NCI-H345 (cell line): Measurements from ENCODE around the gene KCNS1.

Source experiments
- DNase-seq: peaks from one replicate; lab custom pipeline; 2025; lab: John Stamatoyannopoulos, UW

The KCNS1 gene

GRCh38 chr20:45109634-45110033 lies 8.7 kb upstream of the KCNS1 start:
- DNase-seq = no peak

DNA sequence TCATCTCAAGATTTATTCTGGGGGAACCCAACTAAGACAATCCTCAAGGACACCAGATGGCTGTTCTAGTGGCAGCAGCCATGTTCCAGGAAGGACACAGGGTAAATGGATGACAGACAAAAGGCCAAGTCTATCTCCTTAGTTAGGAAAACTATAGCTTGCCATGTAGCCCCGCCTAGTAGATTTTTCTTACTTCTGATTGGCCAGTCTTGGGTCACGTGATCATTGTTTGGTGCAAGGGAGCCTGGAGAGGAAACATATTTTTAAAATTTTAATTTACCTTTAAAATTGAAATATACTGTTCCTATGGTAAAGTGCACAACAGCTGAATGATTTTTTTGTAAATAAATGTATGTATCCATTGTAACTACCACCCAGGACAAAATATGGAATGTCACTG lies 4.4 kb upstream of the KCNS1 start:
- DNase-seq = no peak

GRCh38 chr20:45104786-45105185 lies 3.9 kb upstream of the KCNS1 start:
- no peak for DNase-seq

DNA sequence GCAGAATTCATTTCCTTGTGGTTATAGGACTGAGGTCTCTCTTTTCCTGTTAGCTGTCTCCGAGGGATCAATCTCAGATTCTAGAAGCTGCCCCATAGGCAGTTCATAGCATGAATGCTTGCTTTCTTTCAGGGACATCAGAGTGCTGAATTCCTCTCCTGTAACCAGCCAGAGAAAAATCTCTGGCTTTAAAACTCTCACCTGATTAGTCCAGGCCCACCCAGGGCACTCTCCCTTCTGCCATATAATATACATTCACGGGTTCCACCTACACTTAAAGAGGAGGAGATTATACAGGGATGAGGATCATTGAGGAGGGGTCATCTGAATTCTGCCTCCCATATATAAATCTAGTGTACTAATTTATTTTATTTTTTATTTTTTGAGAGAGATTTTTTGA lies 2.1 kb upstream of the KCNS1 start:
- DNase-seq = no peak

DNA sequence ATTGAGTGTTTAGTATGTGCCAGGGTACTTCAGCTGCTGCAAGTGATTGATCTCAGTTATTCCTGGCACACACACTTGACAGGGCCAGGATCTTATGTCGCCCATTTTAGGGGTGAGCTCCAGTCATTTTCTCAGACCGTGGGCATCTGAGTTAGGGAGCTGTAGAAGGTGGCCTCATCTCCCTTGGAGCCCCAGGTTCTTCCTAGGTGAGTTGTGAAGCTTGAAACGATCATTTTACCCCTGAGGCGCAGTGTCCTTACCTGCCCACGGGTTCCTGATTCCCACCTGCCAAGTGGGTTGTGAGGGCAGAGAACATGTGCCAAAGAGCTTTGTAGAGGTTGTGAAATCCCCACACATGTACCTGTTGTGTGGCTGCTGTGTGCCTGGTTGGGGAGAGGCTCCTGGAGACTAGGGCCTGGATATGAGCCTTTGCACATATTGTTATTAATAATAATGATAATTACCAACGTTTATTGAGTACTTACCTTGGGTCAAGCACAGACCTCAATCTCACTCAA lies 465 bp upstream of the KCNS1 start:
- DNase-seq = no peak

- no peak for DNase-seq
Measured at GRCh38 chr20:45098103-45098773, 2.7 kb downstream of the KCNS1 start.

DNA sequence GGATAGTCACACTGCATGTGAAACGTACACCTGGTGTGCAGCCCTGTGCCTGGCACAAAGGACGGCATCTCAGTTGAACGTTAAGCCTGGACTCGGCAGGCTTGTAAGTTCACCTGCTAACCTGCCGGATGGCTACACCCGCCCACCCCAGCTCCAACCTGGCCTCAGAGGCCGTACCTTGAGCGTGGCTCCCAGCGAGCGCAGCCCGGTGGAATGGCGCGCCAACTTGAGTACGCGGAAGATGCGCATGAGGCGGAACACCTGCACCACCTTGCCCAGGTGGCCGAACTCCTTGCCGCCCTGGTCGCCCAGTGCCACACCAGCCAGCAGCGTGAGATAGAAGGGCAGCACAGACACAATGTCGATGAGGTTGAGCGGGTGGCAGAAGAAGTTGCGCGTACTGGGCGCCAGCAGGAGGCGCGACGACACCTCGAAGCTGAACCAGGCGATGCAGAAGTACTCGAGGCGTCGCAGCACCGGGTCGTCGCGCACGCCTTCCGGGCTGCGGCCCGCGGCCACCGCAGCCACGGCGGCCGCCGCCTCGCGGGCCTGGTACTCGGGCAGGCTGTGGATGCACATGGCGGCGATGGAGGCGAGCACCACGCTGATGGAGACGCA lies 3.3 kb downstream of the KCNS1 start:
- no peak for DNase-seq

- no peak for DNase-seq
Measured at GRCh38 chr20:45096781-45097180, 4.1 kb downstream of the KCNS1 start.

DNA sequence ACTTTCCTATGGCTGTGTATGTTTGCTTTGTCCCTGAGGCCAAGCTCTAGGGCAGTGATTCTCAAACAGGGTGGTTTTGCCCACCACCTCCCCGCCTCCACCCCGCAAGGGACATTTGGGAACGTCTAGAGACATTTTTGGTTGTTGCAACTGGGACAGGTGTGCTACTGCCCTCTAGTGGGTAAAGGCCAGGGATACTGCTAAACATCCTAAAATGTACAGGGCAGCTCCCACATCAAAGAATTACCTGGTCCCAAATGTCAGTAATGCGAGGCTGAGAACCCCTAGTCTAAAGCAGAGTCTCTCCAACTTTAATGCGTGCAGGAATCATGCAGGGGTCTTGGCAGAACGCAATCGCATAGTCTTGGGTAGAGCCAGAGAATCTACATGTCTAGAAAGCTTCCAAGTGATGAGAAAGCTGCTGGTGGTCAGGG lies 5.1 kb downstream of the KCNS1 start:
- peak; percentile 66 for DNase-seq

GRCh38 chr20:45094864-45095574 lies 5.9 kb downstream of the KCNS1 start:
- DNase-seq = no peak

- no peak for DNase-seq
Measured at GRCh38 chr20:45094201-45094600, 6.7 kb downstream of the KCNS1 start.

- no peak for DNase-seq
Measured at GRCh38 chr20:45092898-45093297, 8.0 kb downstream of the KCNS1 start.

DNA sequence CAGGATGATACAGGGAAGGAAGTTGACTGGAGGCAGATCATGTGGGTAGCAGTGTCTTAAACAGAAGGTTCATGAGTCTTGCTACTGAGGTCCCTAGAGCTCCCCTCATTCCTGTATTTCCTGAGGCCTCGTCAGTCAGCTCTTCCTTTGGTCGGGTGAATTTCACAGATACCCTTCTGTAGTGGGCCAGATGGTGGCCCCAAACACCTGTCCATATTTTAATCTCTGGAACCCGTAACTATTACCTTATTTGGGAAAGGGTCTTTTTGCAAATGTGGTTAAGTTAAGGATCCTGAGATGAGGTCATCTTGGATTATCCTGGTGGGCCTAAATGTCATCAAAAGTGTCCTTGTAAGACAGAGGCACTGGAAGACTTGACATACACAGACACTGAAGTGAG lies 9.6 kb downstream of the KCNS1 start:
- no peak for DNase-seq

DNA sequence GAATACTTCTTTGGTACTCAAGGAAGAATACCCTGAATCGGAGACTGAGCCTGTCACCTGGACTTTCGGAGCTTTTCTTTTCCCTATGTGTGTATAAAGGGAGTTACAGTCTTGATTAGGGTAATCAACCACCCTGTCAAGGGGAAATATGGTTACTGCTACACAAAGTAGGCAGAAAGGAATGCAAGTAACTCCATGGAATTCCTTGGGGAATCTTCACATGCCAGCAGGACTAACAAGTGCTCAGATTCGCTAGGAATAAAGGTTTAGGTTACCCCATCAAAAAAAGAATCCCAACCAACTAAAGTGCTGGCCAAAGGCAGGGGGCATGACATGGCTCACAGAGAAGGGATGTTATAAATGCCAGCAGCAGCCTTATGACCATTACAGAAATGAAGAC lies 10.4 kb downstream of the KCNS1 start:
- DNase-seq = no peak

DNA sequence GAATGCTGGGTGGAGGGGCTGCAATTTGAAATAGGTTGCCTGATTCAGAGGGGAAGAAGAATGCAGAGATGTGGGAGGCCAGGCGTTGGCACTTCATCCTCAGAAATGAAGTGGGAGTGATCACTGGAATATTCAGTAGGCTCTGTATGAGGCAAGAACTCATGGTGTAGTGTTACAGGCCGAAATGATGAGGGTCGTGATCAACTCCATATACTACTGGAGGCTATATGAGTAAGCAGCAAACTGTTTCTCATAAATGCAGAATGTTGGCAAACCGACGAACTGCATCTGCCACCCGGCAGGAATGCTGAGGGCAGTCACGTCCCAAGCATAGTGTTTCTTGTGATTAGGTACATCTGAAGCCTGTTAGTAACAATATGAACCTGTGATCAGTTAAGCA lies 12.7 kb downstream of the KCNS1 start:
- no peak for DNase-seq

DNA sequence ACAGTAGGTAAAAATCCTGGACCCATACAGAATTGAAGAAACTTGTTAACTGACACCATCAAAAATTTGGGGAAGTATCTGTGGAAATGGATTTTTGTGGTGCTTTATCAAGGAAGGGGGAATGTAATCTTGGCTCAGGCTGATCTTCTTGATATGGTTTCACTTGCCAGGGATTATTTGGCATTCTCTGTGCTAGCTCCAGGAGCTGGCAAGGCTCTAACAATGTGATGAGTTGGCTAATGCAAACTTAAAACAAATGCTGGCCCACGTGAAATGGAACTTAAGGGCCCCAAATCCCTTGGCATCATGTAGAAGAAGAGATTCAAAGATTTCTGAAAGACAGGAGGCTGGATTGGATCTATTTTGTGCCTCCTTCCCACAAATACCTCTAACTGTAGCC lies 13.1 kb downstream of the KCNS1 start:
- no peak for DNase-seq

GRCh38 chr20:45087097-45087790 lies 13.7 kb downstream of the KCNS1 start:
- DNase-seq = no peak

DNA sequence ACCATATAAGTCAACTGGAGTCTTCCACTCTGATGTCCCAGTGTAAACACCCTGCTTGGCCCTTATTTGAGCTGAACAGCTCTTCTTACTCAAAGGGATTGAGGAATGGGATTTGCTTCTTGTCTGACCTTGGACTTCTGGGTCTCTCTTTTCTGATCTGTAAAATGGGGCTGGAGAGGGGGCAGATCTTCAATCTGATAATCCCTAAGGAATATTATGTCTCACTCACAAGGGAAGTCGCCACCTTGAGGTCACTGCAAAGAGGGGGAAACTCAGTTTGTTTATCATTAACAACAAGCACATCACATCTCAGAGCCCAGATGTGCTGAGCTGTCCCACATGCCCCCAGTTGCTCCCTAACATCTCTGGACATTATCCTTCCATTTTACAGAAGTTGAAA lies 15.1 kb downstream of the KCNS1 start:
- no peak for DNase-seq

GRCh38 chr20:45085289-45085688 lies 15.6 kb downstream of the KCNS1 start:
- no peak for DNase-seq

DNA sequence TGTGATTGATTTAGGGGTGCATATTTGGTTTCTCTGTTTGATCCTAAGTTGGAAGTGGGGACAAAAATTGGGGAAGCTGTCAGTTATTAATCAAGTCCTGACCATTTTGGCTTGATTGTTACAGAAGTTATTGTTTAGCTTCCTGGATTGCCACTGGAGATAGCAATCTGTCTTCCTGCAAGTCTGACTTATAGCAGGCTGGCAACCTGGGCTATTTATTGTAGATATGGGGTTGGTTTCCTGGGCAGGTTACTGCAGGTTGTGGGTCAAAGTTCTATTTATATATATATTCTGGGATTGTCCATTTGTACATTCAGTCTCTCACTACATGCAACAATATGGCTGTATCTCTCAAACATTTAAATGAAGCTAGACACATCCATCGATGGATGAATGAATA lies 17.8 kb downstream of the KCNS1 start:
- no peak for DNase-seq

- no peak for DNase-seq
Measured at GRCh38 chr20:45082468-45082867, 18.5 kb downstream of the KCNS1 start.

DNA sequence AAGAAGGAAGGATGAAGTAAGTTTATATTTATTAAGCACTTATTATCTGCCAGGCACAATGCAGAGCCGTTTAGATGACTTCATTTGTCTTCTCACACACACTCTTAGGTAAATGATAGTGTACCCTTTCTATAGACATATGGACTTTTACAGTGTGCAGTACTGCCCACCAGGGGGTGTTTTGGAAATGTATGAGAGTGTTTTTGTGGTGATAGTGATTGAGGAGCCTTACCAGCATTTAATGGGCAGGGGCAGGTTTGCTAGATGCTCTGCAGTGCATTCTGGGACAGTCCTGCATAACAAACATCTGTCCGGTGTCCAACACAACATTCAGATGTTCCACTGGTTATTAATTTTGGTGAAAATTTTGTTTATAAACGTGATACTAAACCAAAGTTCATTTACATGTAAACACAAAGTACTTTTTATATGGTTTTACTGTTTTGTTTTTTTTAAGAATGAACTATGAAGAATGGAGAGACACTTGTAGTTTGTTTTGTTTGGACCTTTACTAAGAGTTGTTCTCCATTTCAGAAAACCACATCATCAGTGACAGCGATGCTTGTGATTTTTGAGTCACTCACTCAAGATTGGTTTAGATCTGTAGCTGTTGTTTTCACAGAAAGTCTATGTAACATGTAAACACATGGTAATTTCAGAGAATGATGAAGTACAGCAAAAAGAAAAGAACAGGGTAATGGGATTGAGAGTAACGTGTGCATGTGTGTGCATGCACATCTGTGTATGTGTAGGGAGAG lies 19.9 kb downstream of the KCNS1 start:
- no peak for DNase-seq
